Testis (tissue), 2 donors: ENCODE data around the gene AKT1.

Experiments
- POLR2A ChIP-seq: fragments of 450-650 bp; IDR thresholded peaks from one replicate; pipeline ENCODE4 v1.6.1; 2017; ENCODE audit warnings: antibody characterized with exemption, mild to moderate bottlenecking, moderate library complexity
- TF ChIP-seq, protein P1 (sequence below), 3 experiments: fragments of 450-650 bp in 2 of 3; fragments of 200-600 bp in 1 of 3; sonication (generic) in 1 of 3; IDR thresholded peaks; one replicate each; pipeline ENCODE4 v1.5.1; 2016 to 2019; ENCODE audit warnings: antibody characterized with exemption in 3 of 3, mild to moderate bottlenecking in 2 of 3, moderate library complexity in 1 of 3

DNA sequence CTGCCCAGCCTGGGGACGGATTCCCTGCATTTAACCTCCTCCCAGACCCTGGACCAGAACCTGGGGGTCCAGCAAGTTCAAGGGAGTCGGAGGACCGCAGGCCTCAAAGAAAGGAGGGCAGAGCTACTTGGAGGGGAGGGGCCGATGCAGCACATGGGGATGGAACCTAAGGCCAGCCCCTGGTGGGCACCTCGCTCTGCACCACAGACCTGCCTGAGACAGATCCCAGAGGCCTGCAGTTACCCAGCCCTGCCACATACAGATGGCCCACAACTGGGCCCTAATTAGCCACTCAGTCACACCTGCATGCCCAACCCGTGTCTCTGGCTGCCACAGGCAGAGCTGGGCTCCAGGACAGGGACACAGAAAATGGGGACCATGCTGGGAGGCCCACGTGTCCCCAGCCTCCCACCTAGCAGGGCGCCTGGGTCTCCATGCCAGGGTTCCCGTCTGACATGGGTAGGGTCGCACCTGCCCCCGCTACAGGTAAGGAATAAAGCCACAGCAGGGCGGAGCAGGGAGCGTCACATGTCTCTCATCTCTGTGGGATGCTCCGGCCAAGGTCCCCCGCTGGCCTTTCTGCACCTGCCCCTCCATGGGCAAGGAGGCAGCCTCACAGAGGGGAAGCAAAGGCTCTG, 16.7 kb downstream of the AKT1 start:
- no peak for TF ChIP-seq POLR2A
- TF ChIP-seq, protein P1, sequence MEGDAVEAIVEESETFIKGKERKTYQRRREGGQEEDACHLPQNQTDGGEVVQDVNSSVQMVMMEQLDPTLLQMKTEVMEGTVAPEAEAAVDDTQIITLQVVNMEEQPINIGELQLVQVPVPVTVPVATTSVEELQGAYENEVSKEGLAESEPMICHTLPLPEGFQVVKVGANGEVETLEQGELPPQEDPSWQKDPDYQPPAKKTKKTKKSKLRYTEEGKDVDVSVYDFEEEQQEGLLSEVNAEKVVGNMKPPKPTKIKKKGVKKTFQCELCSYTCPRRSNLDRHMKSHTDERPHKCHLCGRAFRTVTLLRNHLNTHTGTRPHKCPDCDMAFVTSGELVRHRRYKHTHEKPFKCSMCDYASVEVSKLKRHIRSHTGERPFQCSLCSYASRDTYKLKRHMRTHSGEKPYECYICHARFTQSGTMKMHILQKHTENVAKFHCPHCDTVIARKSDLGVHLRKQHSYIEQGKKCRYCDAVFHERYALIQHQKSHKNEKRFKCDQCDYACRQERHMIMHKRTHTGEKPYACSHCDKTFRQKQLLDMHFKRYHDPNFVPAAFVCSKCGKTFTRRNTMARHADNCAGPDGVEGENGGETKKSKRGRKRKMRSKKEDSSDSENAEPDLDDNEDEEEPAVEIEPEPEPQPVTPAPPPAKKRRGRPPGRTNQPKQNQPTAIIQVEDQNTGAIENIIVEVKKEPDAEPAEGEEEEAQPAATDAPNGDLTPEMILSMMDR (IDR thresholded peaks at IDR 0.05), result no peak
